H1 (cell line): Measurements from ENCODE around the gene CTIF. TPM values are rescaled to one million over a fixed set of nuclear protein-coding genes. Genes with fewer than 3 reads are reported as not detected.

Experiments
- CTCF ChIA-PET: fragments of 300-600 bp; sonication (Branson Sonifier 250); formaldehyde crosslinking; loops from one replicate; lab custom pipeline; 2021; ENCODE audit not compliant: partially characterized antibody; lab: Charles Lee
- POLR2A ChIA-PET: fragments of 300-600 bp; sonication (Branson Sonifier 250); formaldehyde crosslinking; loops from one replicate; lab custom pipeline; 2021; ENCODE audit warnings: inconsistent platforms; ENCODE audit not compliant: partially characterized antibody; lab: Charles Lee
- DNase-seq, 2 experiments: peaks; one replicate each; pipeline versions ENCODE4 v3.0.0 to v3.0.0-alpha.2; 2010 to 2022; ENCODE audit warnings: low spot score in 2 of 2, low read depth in 1 of 2, mixed read lengths in 1 of 2
- FAIRE-seq: peaks from 2 replicates; lab custom pipeline; 2011; peaks lifted over from hg19 to GRCh38; lab: Jason Lieb, UNC
- H2AFZ ChIP-seq: 2 replicates; pipeline ENCODE4 v1.8.1; 2012; ENCODE audit warnings: low read length, inconsistent platforms
- H2AK5ac ChIP-seq: 2 replicates; pipeline ENCODE4 v1.6.1; 2013; ENCODE audit warnings: low read depth, low read length
- H2BK120ac ChIP-seq: replicated peaks from 2 replicates; pipeline ENCODE3; 2013; ENCODE audit warnings: low read depth, low read length, inconsistent platforms
- H2BK12ac ChIP-seq: 2 replicates; pipeline ENCODE4 v1.6.1; 2013; ENCODE audit warnings: low read depth, low read length
- H2BK15ac ChIP-seq: 2 replicates; pipeline ENCODE4 v1.6.1; 2013; ENCODE audit warnings: low read length
- H2BK20ac ChIP-seq: 2 replicates; pipeline ENCODE4 v1.6.1; 2013; ENCODE audit warnings: low read length
- H2BK5ac ChIP-seq: 2 replicates; pipeline ENCODE4 v1.6.1; 2013; ENCODE audit warnings: low read depth, low read length
- H3K14ac ChIP-seq: 2 replicates; pipeline ENCODE4 v1.6.1; 2013; ENCODE audit warnings: inconsistent platforms; ENCODE audit not compliant: insufficient read length
- H3K18ac ChIP-seq: 2 replicates; pipeline ENCODE4 v1.6.1; 2013; ENCODE audit warnings: low read length; ENCODE audit errors: extremely low read depth
- H3K23ac ChIP-seq: 2 replicates; pipeline ENCODE4 v1.6.1; 2013; ENCODE audit warnings: inconsistent platforms; ENCODE audit not compliant: insufficient read length
- H3K23me2 ChIP-seq: 2 replicates; pipeline ENCODE4 v1.6.1; 2013; ENCODE audit warnings: low read depth, low read length
- H3K27ac ChIP-seq: 2 replicates; pipeline ENCODE4 v1.6.1; 2011; ENCODE audit warnings: low read depth, low read length, inconsistent platforms
- H3K27me3 ChIP-seq, 4 experiments: replicated peaks in 1 of 4; 1 replicate in 1 of 4; 2 replicates in 3 of 4; pipeline versions ENCODE4 v1.6.1 to v1.8.1; 2011 to 2013; ENCODE audit warnings: low read length in 3 of 4, mild to moderate bottlenecking in 3 of 4, inconsistent platforms in 2 of 4, mixed read lengths in 2 of 4, moderate library complexity in 1 of 4; ENCODE audit not compliant: control insufficient read depth in 3 of 4, insufficient read depth in 3 of 4; ENCODE audit errors: extremely low read depth in 1 of 4
- H3K36me3 ChIP-seq, 4 experiments: 2 replicates each; pipeline versions ENCODE4 v1.6.1 to v1.8.1; 2011 to 2013; ENCODE audit warnings: mild to moderate bottlenecking in 4 of 4, low read length in 3 of 4, moderate library complexity in 2 of 4, control low read depth in 1 of 4, inconsistent platforms in 1 of 4; ENCODE audit not compliant: insufficient read depth in 4 of 4, control insufficient read depth in 2 of 4
- H3K4ac ChIP-seq: replicated peaks from 2 replicates; pipeline ENCODE3; 2013; ENCODE audit warnings: low read length, low read depth, mixed read lengths, inconsistent platforms; ENCODE audit not compliant: insufficient read length
- H3K4me1 ChIP-seq, 4 experiments: replicated peaks in 1 of 4; 1 replicate in 1 of 4; 2 replicates in 3 of 4; pipeline versions ENCODE4 v1.6.1 to v1.8.1; 2011 to 2013; ENCODE audit warnings: low read length in 3 of 4, inconsistent platforms in 2 of 4, mixed read lengths in 1 of 4; ENCODE audit not compliant: insufficient read depth in 4 of 4, control insufficient read depth in 3 of 4
- H3K4me2 ChIP-seq, 2 experiments: 2 replicates each; pipeline versions ENCODE4 v1.6.1 to v1.8.1; 2011 to 2013; ENCODE audit warnings: low read depth in 2 of 2, low read length in 2 of 2, control low read depth in 1 of 2, inconsistent platforms in 1 of 2, mild to moderate bottlenecking in 1 of 2; ENCODE audit not compliant: insufficient read depth in 1 of 2
- H3K4me3 ChIP-seq, 4 experiments: fragments of 200-600, 300-600 bp in 1 of 4; sonication (generic), shearing (Covaris generic), sonication (Bioruptor Twin) in 1 of 4; 2 replicates each; pipeline versions ENCODE4 v1.5.1 to v1.8.1; 2011 to 2016; ENCODE audit warnings: low read length in 4 of 4, low read depth in 3 of 4, control low read depth in 2 of 4, inconsistent platforms in 2 of 4, mild to moderate bottlenecking in 2 of 4, mixed read lengths in 1 of 4, moderate library complexity in 1 of 4; ENCODE audit not compliant: insufficient read depth in 2 of 4; ENCODE audit errors: extremely low read depth in 1 of 4
- H3K56ac ChIP-seq: replicated peaks from 2 replicates; pipeline ENCODE3; 2013; ENCODE audit warnings: low read depth, mild to moderate bottlenecking, mixed read lengths, low read length, inconsistent platforms; ENCODE audit not compliant: insufficient read length
- H3K79me1 ChIP-seq: 2 replicates; pipeline ENCODE4 v1.6.1; 2013; ENCODE audit warnings: low read depth, low read length, control low read depth
- H3K79me2 ChIP-seq, 2 experiments: 2 replicates each; pipeline versions ENCODE4 v1.6.1 to v1.8.1; 2012 to 2013; ENCODE audit warnings: low read length in 2 of 2, mild to moderate bottlenecking in 2 of 2, inconsistent platforms in 1 of 2; ENCODE audit not compliant: insufficient read depth in 2 of 2, control insufficient read depth in 1 of 2
- H3K9ac ChIP-seq, 4 experiments: replicated peaks in 1 of 4; 1 replicate in 1 of 4; 2 replicates in 3 of 4; pipeline versions ENCODE4 v1.6.1 to v1.8.1; 2011 to 2013; ENCODE audit warnings: low read depth in 3 of 4, low read length in 3 of 4, control low read depth in 2 of 4, mild to moderate bottlenecking in 2 of 4, moderate library complexity in 2 of 4, inconsistent platforms in 1 of 4; ENCODE audit errors: extremely low read depth in 1 of 4
- H3K9me3 ChIP-seq, 2 experiments: 2 replicates each; pipeline versions ENCODE4 v1.6.1 to v1.8.1; 2012 to 2013; ENCODE audit warnings: mild to moderate bottlenecking in 2 of 2, moderate library complexity in 2 of 2, control low read depth in 1 of 2, inconsistent platforms in 1 of 2, low read depth in 1 of 2, low read length in 1 of 2, mixed read lengths in 1 of 2; ENCODE audit not compliant: insufficient read depth in 2 of 2
- H4K20me1 ChIP-seq, 2 experiments: replicated peaks in 1 of 2; 2 replicates each; pipeline versions ENCODE3 to v1.8.1; 2011 to 2013; ENCODE audit warnings: inconsistent platforms in 2 of 2, low read length in 2 of 2, mild to moderate bottlenecking in 1 of 2; ENCODE audit not compliant: insufficient read depth in 2 of 2, control insufficient read depth in 1 of 2
- H4K5ac ChIP-seq: 2 replicates; pipeline ENCODE4 v1.6.1; 2013; ENCODE audit warnings: low read length, low read depth, mixed read lengths, inconsistent platforms; ENCODE audit not compliant: insufficient read length
- H4K8ac ChIP-seq: 2 replicates; pipeline ENCODE4 v1.8.0; 2013; ENCODE audit warnings: mild to moderate bottlenecking, moderate library complexity, low read length, inconsistent platforms; ENCODE audit not compliant: insufficient read depth; ENCODE audit errors: extremely low read depth
- H4K91ac ChIP-seq: replicated peaks from 2 replicates; pipeline ENCODE3; 2013; ENCODE audit warnings: low read length, mixed read lengths, inconsistent platforms; ENCODE audit not compliant: insufficient read length
- BCL11A ChIP-seq, 2 experiments: IDR thresholded peaks; one replicate each; pipeline ENCODE4 v1.6.1; 2011; ENCODE audit warnings: low read depth in 2 of 2, low read length in 2 of 2, mild to moderate bottlenecking in 2 of 2
- RBBP5 ChIP-seq: IDR thresholded peaks from 2 replicates; pipeline ENCODE4 v1.7.1; 2012; ENCODE audit warnings: low read depth, mild to moderate bottlenecking, inconsistent platforms, low read length, moderate library complexity, borderline replicate concordance
- WGBS, 2 experiments: shearing (Covaris generic) in 1 of 2; methylation state at CpG; one replicate each; pipeline versions ENCODE4 v1.1.6 to v1.1.7; 2013 to 2015; ENCODE audit warnings: low lambda C conversion rate in 2 of 2, mixed read lengths in 2 of 2, inconsistent platforms in 1 of 2, low coverage in 1 of 2, missing lambda C conversion rate in 1 of 2; ENCODE audit not compliant: insufficient replicate concordance in 2 of 2, insufficient coverage in 1 of 2, insufficient read length in 1 of 2; ENCODE audit errors: extremely low coverage in 1 of 2, missing lambda C conversion rate in 1 of 2; 5-methylcytosine and 5-hydroxymethylcytosine counted together
- polyA plus RNA-seq, 7 experiments: library from polyadenylated mRNA; depleted of rRNA in 3 of 7; stranded (reverse) in 5 of 7; unstranded in 2 of 7; fragments of >200 nt in 5 of 7; fragments of 200-250 nt in 2 of 7; gene quantifications; 1 replicate in 5 of 7; 2 replicates in 1 of 7; 4 replicates in 1 of 7; pipeline versions ENCODE4 v1.2.1 to v1.2.3, GENCODE V29; 2011 to 2013; ENCODE audit warnings: missing spikeins in 2 of 7, mixed read lengths in 2 of 7
- total RNA-seq: library from RNA; stranded (reverse); fragmentation: NEBNext Ultra II Directional; extraction: Animal tissue kit (Norgen Biotek cat#: 25700); gene quantifications from 2 replicates; pipeline ENCODE4 v1.2.1, GENCODE V29; 2021
- TF ChIP-seq, protein P1 (sequence below): IDR thresholded peaks from 2 replicates; pipeline ENCODE4 v1.6.1; 2011; ENCODE audit warnings: low read length, improper control_type of control experiment

CTIF gene
- total and polyA plus RNA-seq, 2 of the 8 experiments (the other 6 are each of a cell fraction or from before 2014, with no cell fraction given) = 9.0 to 17.8 TPM

DNA sequence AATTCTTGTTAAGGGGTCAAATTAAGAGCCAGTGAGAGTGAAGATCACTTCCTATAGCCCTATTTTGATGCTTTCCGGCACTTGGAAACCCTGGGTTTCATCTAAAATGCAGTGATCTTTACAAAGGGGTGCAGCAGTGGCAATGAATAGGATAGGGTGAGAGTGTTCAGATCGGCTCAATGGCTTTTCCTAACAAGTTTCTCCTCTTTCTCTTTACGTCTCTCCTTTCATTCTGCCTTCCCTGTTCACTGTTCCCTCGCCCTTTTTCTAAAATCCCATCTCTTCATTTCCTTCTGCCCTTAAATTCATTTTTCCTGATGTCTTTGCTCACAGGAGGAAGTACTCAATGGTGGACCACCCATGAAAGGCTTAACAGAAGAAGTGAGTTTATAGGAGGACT is 86.0 kb downstream of the CTIF start:
- POLR2A ChIA-PET = no interaction called here
- H3K4me2 ChIP-seq = no peak overlapping the region
- no peak overlapping the region for H3K9ac ChIP-seq

More for the DNA sequence above, 86.0 kb downstream of the CTIF start:
- WGBS, 2 experiments = 93% methylated on average over 4 of the region's 4 CpGs; no CpG with 5 or more reads in 1 of the 2 experiments
- Histone ChIP-seq H3K27ac (no peak overlapping the region), H3K79me2 (no peaks in the 10 kb centered on the region), H2AK5ac (no peak overlapping the region), H3K4ac (no peak overlapping the region), H3K56ac (no peak overlapping the region), H2BK5ac (no peak overlapping the region), H3K14ac (no peak overlapping the region), H2BK12ac (no peak overlapping the region), H3K4me1 (peaks cover 0 to 7% (median 3%) of the 10 kb centered on the region in 4 experiments; a peak in 5 of 7 replicates), H3K9me3 (no peaks in the 10 kb centered on the region), H3K36me3 (no peaks in the 10 kb centered on the region; a peak in 1 of 8 replicates), H2AFZ (no peak overlapping the region), H4K91ac (no peak overlapping the region), H2BK20ac (no peak overlapping the region), H3K23ac (no peak overlapping the region), H3K23me2 (no peaks in the 10 kb centered on the region), H3K79me1 (no peaks in the 10 kb centered on the region), H3K27me3 (no peaks in the 10 kb centered on the region), H3K18ac (no peak overlapping the region), H4K8ac (no peak overlapping the region), H3K4me3 (no peak overlapping the region), H4K20me1 (no peaks in the 10 kb centered on the region), H2BK15ac (no peak overlapping the region), H4K5ac (no peak overlapping the region), H2BK120ac (no peak overlapping the region)
- CTCF ChIA-PET = no interaction called here
- DNase-seq (no peak), FAIRE-seq (no peak)
- no peak for TF ChIP-seq BCL11A (IDR thresholded peaks at IDR 0.05; ENCODE audit: low read depth in 2 of 2, low read length in 2 of 2)
- TF ChIP-seq RBBP5 = no peak
- TF ChIP-seq, protein P1, sequence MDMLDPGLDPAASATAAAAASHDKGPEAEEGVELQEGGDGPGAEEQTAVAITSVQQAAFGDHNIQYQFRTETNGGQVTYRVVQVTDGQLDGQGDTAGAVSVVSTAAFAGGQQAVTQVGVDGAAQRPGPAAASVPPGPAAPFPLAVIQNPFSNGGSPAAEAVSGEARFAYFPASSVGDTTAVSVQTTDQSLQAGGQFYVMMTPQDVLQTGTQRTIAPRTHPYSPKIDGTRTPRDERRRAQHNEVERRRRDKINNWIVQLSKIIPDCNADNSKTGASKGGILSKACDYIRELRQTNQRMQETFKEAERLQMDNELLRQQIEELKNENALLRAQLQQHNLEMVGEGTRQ = no peak
